ENCODE results near the gene MPV17.
"Not testable (repeated sequence)": the region's sequence is repeated elsewhere in the genome, so short reads cannot be mapped to it uniquely, and the experiment has no call there.

Gene MPV17

GRCh38 chr2:27297195-27297594, 25.7 kb downstream of the MPV17 start:
- DNase-seq: no peak

GRCh38 chr2:27296481-27296880, 26.4 kb downstream of the MPV17 start:
- DNase-seq: no peak

DNA sequence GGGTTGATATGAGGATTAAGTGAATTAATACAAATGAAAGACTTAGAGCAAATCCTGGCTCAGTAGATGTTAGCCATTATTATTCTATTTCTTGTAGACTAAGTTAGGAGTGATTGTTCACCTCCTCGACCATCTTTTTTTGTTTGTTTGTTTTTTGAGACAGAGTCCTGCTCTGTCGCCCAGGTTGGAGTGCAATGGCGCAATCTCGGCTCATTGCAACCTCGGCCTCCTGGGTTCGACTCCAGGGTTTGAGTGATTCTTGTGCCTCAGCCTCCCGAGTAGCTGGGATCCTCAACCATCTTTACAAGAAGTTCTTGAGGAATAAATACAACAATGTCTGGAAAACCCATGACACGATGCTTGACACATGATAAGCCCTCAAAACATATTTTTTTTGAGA, 28.0 kb downstream of the MPV17 start:
- no peak for DNase-seq

- DNase-seq: no peak
Observed at GRCh38 chr2:27291865-27292264, 31.0 kb downstream of the MPV17 start.

- no peak for DNase-seq
Observed at GRCh38 chr2:27290549-27290948, 32.3 kb downstream of the MPV17 start.

GRCh38 chr2:27288610-27289009, 34.3 kb downstream of the MPV17 start:
- no peak for DNase-seq

DNA sequence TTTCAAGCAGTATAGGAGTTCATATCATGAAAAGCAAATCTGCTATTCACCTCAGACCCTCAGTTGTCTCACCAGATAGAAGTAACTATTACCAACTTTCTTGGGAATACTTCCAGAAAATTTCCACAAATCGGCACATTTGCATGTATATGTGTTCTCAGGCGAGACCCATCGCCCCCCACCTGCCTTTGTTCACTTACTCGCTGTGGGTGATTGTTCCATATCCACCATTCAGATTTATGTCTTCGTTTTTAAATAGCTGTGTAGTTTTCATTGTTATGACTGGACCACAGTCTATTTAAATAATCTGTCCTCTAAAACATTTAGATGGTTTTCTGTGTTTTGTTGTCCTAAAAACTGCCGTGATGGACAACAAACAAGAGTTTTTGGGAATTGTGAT, 37.4 kb downstream of the MPV17 start:
- no peak for DNase-seq

- DNase-seq: no peak
Observed at GRCh38 chr2:27284996-27285395, 37.9 kb downstream of the MPV17 start.

GRCh38 chr2:27282892-27283291, 40.0 kb downstream of the MPV17 start:
- no peak for DNase-seq

- no peak for DNase-seq
Observed at GRCh38 chr2:27281855-27282559, 40.9 kb downstream of the MPV17 start, which contains the start of gene TRIM54. Gene TRIM54 (plus strand): TSS chr2:27282429. CDS start chr2:27282732, 303 bp downstream.

- DNase-seq: no peak
Observed at GRCh38 chr2:27281442-27281841, 41.5 kb downstream of the MPV17 start.

DNA sequence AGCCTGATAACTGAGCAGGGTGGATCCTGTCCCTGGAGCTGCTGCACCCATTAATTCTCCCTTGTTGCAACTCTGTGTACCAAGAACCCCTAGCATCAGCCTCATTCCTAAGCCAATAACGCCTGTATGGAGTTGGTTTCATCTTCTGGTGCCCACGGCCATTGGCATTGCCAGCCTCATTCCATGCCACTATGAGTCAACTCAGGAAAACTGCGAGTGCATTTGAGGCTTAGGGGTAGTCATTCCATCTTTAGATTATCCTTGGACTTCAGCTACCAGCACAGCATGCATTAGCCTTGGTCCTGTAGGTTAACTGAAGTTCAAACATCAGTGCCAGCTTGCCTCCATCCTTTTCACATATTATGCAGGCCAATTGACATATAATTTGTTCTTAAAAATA, 42.1 kb downstream of the MPV17 start:
- no peak for DNase-seq

GRCh38 chr2:27278010-27278409, 44.9 kb downstream of the MPV17 start:
- DNase-seq: no peak

DNA sequence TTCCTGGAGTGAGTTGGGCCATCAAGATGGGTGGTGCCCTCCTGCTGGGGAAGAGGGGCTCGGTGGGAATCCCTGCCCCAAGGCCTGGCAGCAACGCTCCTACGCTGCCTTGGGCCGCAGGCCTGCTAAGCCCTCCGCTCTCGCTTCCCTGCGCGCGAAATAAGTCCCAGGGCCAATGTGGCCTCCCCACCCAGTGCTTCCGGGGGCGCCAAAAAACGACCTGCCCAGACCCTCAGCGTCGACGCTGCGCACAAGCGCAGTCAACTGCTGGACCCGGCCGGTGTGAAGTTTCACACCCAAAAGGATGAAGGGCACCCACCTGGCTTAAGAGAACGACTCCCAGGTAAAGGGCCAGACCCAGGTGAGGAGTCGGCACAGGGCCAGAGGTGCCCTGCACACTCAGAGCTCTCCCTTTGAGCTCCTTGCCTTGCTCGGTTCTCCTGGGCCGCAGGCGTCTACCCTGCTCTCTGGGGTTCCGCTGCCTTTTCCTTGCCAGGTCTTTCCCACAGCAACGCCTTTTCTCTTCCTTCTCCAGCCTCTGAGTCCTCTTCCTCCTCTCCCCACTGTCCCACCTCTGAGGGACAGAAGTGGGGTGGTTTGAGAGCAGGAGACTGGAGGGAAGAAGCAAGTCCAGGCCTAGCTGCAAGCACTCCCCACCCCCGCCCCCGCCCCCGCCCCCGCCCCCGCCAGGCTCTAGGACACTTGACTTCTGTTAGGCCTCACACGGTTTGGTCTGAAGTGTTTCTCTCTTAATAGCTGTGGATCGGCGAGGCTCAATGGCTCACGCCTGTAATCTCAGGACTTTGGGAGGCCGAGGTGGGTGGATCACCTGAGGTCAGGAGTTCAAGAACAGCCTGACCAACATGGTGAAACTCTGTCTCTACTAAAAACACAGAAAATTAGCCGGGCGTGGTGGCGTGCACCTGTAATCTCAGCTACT, 47.4 kb downstream of the MPV17 start, which contains the start of gene DNAJC5G:
TSS of gene DNAJC5G (plus strand) at position 223 of the 940 bp plus-strand sequence. CDS start 1,296 bp downstream, outside the sequence.
- no peak for DNase-seq

DNA sequence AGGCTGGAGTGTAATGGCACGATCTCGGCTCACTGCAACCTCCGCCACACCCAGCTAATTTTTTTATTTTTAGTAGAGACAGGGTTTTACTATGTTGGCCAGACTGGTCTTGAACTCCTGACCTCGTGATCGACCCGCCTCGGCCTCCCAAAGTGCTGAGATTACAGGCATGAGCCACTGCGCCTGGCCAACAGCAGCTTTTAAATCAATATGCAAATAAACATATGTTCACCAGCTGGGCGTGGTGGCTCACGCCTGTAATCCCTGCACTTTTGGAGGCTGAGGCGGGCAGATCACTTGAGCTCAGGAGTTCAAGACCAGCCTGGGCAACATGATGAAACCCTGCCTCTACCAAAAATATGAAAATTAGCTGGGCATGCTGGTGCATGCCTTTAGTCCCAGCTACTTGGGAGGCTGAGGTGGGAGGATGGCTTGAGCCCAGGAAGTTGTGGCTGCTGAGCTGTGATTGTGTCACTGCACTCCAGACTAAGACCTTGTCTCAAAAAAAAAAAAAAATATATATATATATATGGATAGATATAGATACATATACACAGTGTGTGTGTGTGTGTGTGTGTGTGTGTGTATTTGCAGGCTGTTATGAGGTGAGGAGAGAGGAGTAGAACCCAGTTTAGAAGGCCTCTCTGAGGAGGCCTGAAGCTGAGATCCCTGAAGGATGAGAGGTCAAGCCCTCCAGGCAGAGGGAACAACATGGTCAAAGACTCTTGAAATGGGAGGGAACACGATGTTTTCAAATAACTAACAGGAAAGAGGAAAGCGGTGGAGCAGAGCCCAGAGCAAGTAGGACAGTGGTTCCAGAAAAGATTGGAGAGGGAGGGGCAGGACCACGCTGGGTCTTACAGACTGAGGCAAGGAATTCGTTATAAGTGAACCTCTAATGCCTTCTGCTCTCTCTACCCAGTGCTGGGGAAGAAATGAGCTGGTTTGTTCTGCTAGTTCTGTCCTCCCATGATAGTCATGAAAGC, 50.1 kb downstream of the MPV17 start:
- DNase-seq: not testable (repeated sequence)

GRCh38 chr2:27271631-27272340, 51.1 kb downstream of the MPV17 start:
- no peak for DNase-seq

GRCh38 chr2:27270670-27271069, 52.2 kb downstream of the MPV17 start:
- no peak for DNase-seq

- DNase-seq: no peak
Observed at GRCh38 chr2:27270131-27270530, 52.8 kb downstream of the MPV17 start.

- not testable (repeated sequence) for DNase-seq
Observed at GRCh38 chr2:27268296-27268695, 54.6 kb downstream of the MPV17 start.

DNA sequence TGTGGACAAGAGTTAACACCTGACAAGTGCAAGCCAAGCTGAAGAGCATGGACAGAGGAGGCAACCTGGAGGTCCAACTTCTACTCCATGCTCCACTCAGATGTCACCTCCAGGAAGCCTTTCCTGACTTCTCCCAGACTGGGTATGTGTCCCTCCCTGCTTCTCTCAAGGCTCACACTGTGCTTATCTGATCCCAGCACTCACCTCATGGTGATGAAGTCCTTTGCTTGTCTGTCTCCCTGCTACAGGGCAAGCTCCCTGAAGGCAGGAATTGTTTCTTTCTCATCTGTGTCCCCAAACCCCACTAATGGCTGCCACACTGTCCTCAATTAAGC, 57.4 kb downstream of the MPV17 start:
- DNase-seq: no peak

GRCh38 chr2:27264753-27265535, 58.0 kb downstream of the MPV17 start:
- peak in 3 of 4 experiments; percentile 21 to 48 (median 21) for DNase-seq
